Hair follicle dermal papilla cell (primary cell): ENCODE measurements around the gene ZBTB20. TPM values are rescaled to one million over a fixed set of nuclear protein-coding genes. Genes with fewer than 3 reads are reported as not detected.

Experiments
- small RNA-seq: library from RNA; depleted of rRNA; stranded (forward); fragments of <200 nt; gene quantifications from one replicate; pipeline ENCODE3, GENCODE V24; 2012
- total RNA-seq: library from RNA; depleted of rRNA; stranded (reverse); fragments of >200 nt; gene quantifications from 2 replicates; pipeline ENCODE4 v1.2.3, GENCODE V29; 2012

ZBTB20 gene
- total RNA-seq: 47.5 and 49.8 TPM in 2 replicates

DNA sequence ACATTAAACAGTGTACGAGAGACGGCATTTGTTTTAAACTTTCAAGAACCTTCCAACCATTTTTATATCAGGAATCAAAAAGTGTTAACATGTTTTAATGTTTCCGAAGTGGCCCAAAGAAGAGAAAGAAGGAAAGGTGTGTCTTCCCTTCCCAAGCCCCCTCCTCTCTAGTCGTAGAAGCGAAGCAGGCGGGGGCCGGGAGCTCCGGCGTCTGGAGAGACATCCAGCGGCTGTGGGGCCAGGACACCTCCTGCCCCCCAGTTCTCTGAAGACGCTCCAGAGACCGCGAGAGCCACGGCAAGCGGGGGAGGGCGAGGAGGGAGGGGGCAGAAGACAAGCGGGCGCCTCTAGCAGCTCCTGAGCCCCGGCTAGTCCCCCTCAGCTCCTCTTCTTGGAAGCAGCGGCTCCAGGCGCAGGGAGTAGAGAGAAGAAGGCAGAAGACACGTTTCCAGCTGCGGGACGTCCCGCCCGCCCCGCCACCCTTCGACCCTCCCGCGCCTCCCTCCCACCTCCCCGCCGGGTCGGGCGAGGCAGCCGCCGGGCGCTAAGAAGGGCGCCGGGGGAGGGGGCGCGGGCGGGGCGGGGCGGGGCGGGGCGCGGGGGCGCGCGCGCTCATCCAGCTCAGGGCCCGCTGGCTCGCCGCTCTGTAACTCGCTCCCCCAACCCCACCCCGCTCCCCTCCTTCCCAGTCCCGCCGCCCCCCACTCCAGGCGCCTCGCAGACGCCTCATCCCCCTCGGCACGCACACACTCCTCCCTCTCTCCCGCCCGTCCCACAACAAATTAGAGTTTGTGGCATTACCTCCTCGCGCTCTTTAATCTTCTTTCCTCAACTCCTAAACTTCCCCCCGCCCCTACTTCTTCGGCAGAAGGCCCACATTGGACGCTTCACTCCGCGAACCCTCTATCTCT lies at the start of gene ZBTB20:
ZBTB20 (minus strand) TSS at position 871 of the 911 bp plus-strand sequence.

DNA sequence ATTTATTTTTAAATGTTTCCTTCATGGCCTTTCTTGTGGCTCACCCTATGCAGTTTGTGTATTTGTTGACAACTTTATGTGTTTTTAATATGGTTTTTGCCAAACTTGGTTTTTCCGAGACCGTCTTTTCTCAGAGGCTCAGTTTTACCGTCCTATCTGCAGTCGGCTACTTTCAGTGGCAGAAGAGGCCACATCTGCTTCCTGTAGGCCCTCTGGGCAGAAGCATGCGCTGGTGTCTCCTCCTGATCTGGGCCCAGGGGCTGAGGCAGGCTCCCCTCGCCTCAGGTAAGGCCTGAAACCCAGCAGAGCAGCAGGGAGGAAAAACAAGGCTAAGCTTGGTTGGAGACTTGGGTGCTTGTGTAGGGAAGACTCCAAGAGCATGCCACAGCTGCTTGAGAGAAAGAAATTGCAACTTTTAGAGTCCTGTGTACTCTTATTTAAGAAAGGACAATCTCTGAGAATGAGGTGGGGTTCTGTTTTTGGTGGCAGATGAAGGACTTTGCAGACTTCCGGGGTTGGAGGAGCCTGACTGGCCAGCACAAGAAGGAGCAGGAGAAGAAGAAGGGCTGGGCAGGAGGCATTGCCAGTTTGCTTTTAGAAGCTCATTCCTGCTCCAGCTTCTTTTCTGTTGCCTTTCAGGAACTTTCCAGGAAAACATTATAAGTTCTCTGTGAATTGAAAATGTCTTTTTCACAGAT lies 853.1 kb downstream of the ZBTB20 start, which contains the start of gene TIGIT:
TIGIT (plus strand) TSS at position 191 of the 698 bp plus-strand sequence; CDS start at position 225, 34 bp downstream.

Small RNAs within 50 kb of the gene (small RNA-seq; reads per million reads assigned to genes)
- 4.8 reads per million, percentile 77 among the genes with 10 or more reads in this experiment for gene MIR4796
